Measurements from ENCODE around the gene TGM5. TPM values are rescaled to one million over a fixed set of nuclear protein-coding genes. Genes with fewer than 3 reads are reported as not detected.

The TGM5 gene
- total RNA-seq, 6 experiments from 2014 or later = not detected

- Histone ChIP-seq H3K27ac (no peak overlapping the region), H3K9me3 (no peaks in the 10 kb centered on the region), H3K36me3 (peaks cover 5 to 73% (median 24%) of the 10 kb centered on the region in 4 donors), H3K27me3 (no peaks in the 10 kb centered on the region), H3K4me1 (no peaks in the 10 kb centered on the region), H3K4me3 (no peak overlapping the region)
- WGBS (ENCODE audit: insufficient coverage, low coverage, low lambda C conversion rate, missing lambda C conversion rate) = 100% methylated on average over 2 of the region's 2 CpGs
- ATAC-seq (no peak), DNase-seq (no peak)
- no peak for TF ChIP-seq CTCF (IDR thresholded peaks at IDR 0.05)
- no peak for TF ChIP-seq POLR2A (IDR thresholded peaks at IDR 0.05)
- intact Hi-C loops (cut with DNase I) = no loop called here
Observed at GRCh38 chr15:43193710-43194109, 73.0 kb downstream of the TGM5 start.

- no peaks in the 10 kb centered on the region for H3K27me3 ChIP-seq
- TF ChIP-seq POLR2A (IDR thresholded peaks at IDR 0.05) = no peak
- TF ChIP-seq CTCF (IDR thresholded peaks at IDR 0.05) = no peak
- H3K4me1 ChIP-seq = peaks cover 0 to 7% (median 3%) of the 10 kb centered on the region in 4 donors
- intact Hi-C loops (cut with DNase I) = no loop called here
- ATAC-seq (peak in 3 of 4 donors; percentile 19 to 46 (median 25)), DNase-seq (peak; percentile 61 to 75 (median 67))
- no peak overlapping the region for H3K27ac ChIP-seq
- H3K9me3 ChIP-seq = no peaks in the 10 kb centered on the region
- WGBS (ENCODE audit: insufficient coverage, low coverage, low lambda C conversion rate, missing lambda C conversion rate) = 38% methylated on average over 1 of the region's 1 CpG
- H3K4me3 ChIP-seq = no peak overlapping the region
- H3K36me3 ChIP-seq = peaks cover 5 to 57% (median 24%) of the 10 kb centered on the region in 4 donors
Observed at GRCh38 chr15:43190178-43190577, 76.5 kb downstream of the TGM5 start.

GRCh38 chr15:43189296-43189695 is 77.4 kb downstream of the TGM5 start:
- H3K4me1 ChIP-seq = peaks cover 0 to 7% (median 3%) of the 10 kb centered on the region in 4 donors
- no peaks in the 10 kb centered on the region for H3K9me3 ChIP-seq
- no peak overlapping the region for H3K4me3 ChIP-seq
- intact Hi-C loops (cut with DNase I) = no loop called here
- ATAC-seq (no peak), DNase-seq (no peak)
- no peaks in the 10 kb centered on the region for H3K27me3 ChIP-seq
- TF ChIP-seq POLR2A (IDR thresholded peaks at IDR 0.05) (no peak), CTCF (IDR thresholded peaks at IDR 0.05) (no peak)
- no peak overlapping the region for H3K27ac ChIP-seq
- WGBS (ENCODE audit: insufficient coverage, low coverage, low lambda C conversion rate, missing lambda C conversion rate) = 61% methylated on average over 2 of the region's 2 CpGs
- peaks cover 5 to 48% (median 19%) of the 10 kb centered on the region in 4 donors for H3K36me3 ChIP-seq

GRCh38 chr15:43187544-43188155 is 79.1 kb downstream of the TGM5 start:
- DNase-seq (no peak), ATAC-seq (no peak)
- peaks cover 0 to 7% (median 3%) of the 10 kb centered on the region in 4 donors for H3K4me1 ChIP-seq
- no peak overlapping the region for H3K4me3 ChIP-seq
- H3K36me3 ChIP-seq = peaks cover 5 to 32% (median 13%) of the 10 kb centered on the region in 4 donors
- H3K27me3 ChIP-seq = no peaks in the 10 kb centered on the region
- TF ChIP-seq CTCF (IDR thresholded peaks at IDR 0.05) (peak; percentile 43 to 59 (median 58)), POLR2A (IDR thresholded peaks at IDR 0.05) (no peak)
- no peaks in the 10 kb centered on the region for H3K9me3 ChIP-seq
- intact Hi-C loops (cut with DNase I) = no loop called here
- H3K27ac ChIP-seq = no peak overlapping the region
- 75% methylated on average over 2 of the region's 2 CpGs for WGBS (ENCODE audit: insufficient coverage, low coverage, low lambda C conversion rate, missing lambda C conversion rate)

Data from right lobe of liver (tissue), 6 donors.